Tibial nerve (tissue), 4 donors: ENCODE measurements around the gene SPINK6. TPM values are rescaled to one million over a fixed set of nuclear protein-coding genes. Genes with fewer than 3 reads are reported as not detected.

ENCODE experiments used
- DNase-seq, 2 donors: peaks; one replicate each; pipeline ENCODE4 v3.0.0-alpha.2; 2019; ENCODE audit warnings: low spot score in 2 of 2
- H3K27ac ChIP-seq, 4 donors: fragments of 200-600 bp; sonication (generic) in 3 of 4; one replicate each; pipeline ENCODE4 v1.5.1; 2017 to 2019; ENCODE audit warnings: mild to moderate bottlenecking in 1 of 4
- H3K27me3 ChIP-seq, 2 donors: fragments of 200-600 bp; sonication (generic) in 1 of 2; one replicate each; pipeline versions ENCODE4 v1.5.1 to v1.6.0; 2017 to 2019
- H3K36me3 ChIP-seq, 3 donors: fragments of 200-600 bp; sonication (generic); one replicate each; pipeline ENCODE4 v1.5.1; 2018 to 2019
- H3K4me1 ChIP-seq, 4 donors: fragments of 200-600 bp; sonication (generic) in 3 of 4; one replicate each; pipeline ENCODE4 v1.5.1; 2017 to 2019
- H3K4me3 ChIP-seq, 4 donors: fragments of 200-600 bp; sonication (generic) in 3 of 4; one replicate each; pipeline ENCODE4 v1.5.1; 2017 to 2019; ENCODE audit warnings: mild to moderate bottlenecking in 1 of 4, moderate library complexity in 1 of 4
- H3K9me3 ChIP-seq, 4 donors: fragments of 200-600 bp; sonication (generic) in 3 of 4; one replicate each; pipeline ENCODE4 v1.5.1; 2017 to 2019
- EP300 ChIP-seq, 2 donors: sonication (generic); formaldehyde crosslinking; IDR thresholded peaks; one replicate each; pipeline ENCODE4 v1.6.1; 2017; ENCODE audit warnings: antibody characterized with exemption in 2 of 2, mild to moderate bottlenecking in 1 of 2
- POLR2A ChIP-seq, 2 donors: fragments of 450-650 bp; IDR thresholded peaks; one replicate each; pipeline ENCODE4 v1.6.1; 2017; ENCODE audit warnings: antibody characterized with exemption in 2 of 2, mild to moderate bottlenecking in 2 of 2, moderate library complexity in 2 of 2
- WGBS, 2 donors: methylation state at CpG; one replicate each; pipeline ENCODE4 v1.1.5; 2018; 5-methylcytosine and 5-hydroxymethylcytosine counted together
- total RNA-seq, 4 donors: library from RNA; depleted of rRNA; stranded (reverse); fragments of >200 nt; gene quantifications; one replicate each; pipeline ENCODE4 v1.1.0, GENCODE V29; 2016
- TF ChIP-seq, protein P1 (sequence below), 5 experiments: fragments of 200-600 bp in 3 of 5; fragments of 450-650 bp in 2 of 5; sonication (generic) in 3 of 5; IDR thresholded peaks; one replicate each; pipeline ENCODE4 v1.5.1; 2016 to 2019; ENCODE audit warnings: antibody characterized with exemption in 5 of 5, mild to moderate bottlenecking in 3 of 5, moderate library complexity in 2 of 5

The SPINK6 gene
- total RNA-seq, 4 donors from 2014 or later: not detected

DNA sequence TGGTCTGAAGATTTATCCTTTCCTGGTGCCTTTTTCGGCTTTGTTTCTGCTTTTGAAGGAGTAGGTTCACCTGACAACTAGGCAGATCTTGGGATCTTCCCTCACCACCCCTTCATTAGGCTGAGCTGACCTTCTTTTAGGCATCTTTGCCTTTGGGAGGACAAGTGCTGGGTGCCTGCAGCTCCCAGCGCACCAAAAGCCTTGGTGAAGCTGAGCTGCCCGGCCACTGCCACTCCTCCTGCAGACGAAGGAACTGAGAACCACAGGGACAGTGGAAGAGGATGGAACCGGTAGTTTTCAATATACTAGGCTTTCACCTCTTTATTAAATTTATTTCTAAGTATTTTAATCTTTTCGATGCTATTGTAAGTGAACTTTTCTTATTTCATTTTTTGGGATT lies 18.7 kb downstream of the SPINK6 start:
- no peak for TF ChIP-seq EP300 (IDR thresholded peaks at IDR 0.05)
- no peak for TF ChIP-seq POLR2A (IDR thresholded peaks at IDR 0.05)
- TF ChIP-seq, protein P1, sequence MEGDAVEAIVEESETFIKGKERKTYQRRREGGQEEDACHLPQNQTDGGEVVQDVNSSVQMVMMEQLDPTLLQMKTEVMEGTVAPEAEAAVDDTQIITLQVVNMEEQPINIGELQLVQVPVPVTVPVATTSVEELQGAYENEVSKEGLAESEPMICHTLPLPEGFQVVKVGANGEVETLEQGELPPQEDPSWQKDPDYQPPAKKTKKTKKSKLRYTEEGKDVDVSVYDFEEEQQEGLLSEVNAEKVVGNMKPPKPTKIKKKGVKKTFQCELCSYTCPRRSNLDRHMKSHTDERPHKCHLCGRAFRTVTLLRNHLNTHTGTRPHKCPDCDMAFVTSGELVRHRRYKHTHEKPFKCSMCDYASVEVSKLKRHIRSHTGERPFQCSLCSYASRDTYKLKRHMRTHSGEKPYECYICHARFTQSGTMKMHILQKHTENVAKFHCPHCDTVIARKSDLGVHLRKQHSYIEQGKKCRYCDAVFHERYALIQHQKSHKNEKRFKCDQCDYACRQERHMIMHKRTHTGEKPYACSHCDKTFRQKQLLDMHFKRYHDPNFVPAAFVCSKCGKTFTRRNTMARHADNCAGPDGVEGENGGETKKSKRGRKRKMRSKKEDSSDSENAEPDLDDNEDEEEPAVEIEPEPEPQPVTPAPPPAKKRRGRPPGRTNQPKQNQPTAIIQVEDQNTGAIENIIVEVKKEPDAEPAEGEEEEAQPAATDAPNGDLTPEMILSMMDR (IDR thresholded peaks at IDR 0.05): no peak

DNA sequence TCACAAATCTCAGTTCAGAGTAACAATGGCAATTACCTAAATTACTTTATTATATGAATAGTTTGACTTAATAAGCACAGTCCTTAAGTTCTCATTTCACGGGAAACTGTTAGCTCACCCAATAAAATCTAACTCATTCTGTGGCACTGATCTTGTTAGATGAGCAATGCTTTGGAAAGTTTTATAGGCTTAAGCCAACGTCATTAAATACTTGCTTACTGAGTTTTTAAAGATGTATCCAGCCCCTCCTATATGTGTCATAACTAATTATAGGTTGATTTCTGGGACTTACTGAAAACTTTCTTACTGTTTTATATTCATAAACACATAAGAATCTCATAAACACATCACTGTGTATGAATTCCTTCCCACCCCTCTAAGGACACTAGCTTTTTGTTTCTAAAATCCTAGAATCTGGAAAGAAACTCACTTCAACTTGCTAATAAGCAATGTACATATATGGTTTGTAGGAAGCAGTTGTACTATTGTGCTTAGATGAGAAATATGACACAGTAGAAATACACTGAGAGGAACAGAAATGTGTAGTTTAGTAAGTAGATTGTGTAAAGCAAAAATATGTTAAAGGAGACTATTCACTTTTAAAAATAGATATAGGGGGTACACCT lies 21.4 kb downstream of the SPINK6 start:
- no peak for DNase-seq
- no peak overlapping the region for H3K4me3 ChIP-seq
- TF ChIP-seq EP300 (IDR thresholded peaks at IDR 0.05): no peak
- TF ChIP-seq POLR2A (IDR thresholded peaks at IDR 0.05): no peak
- TF ChIP-seq, protein P1 (IDR thresholded peaks at IDR 0.05): no peak
- no peaks in the 10 kb centered on the region for H3K27me3 ChIP-seq
- no peaks in the 10 kb centered on the region for H3K9me3 ChIP-seq
- H3K27ac ChIP-seq: no peak overlapping the region
- no peaks in the 10 kb centered on the region for H3K4me1 ChIP-seq
- no peaks in the 10 kb centered on the region for H3K36me3 ChIP-seq
- 32 to 40% methylated on average over 2 of the region's 2 CpGs for WGBS, 2 donors

More for the DNA sequence above, 18.7 kb downstream of the SPINK6 start:
- no peak for DNase-seq
- H3K9me3 ChIP-seq: no peaks in the 10 kb centered on the region
- no peak overlapping the region for H3K4me3 ChIP-seq
- H3K27me3 ChIP-seq: no peaks in the 10 kb centered on the region
- 80 to 84% methylated on average over 6 of the region's 6 CpGs for WGBS, 2 donors
- H3K4me1 ChIP-seq: no peaks in the 10 kb centered on the region
- no peak overlapping the region for H3K27ac ChIP-seq
- no peaks in the 10 kb centered on the region for H3K36me3 ChIP-seq

DNA sequence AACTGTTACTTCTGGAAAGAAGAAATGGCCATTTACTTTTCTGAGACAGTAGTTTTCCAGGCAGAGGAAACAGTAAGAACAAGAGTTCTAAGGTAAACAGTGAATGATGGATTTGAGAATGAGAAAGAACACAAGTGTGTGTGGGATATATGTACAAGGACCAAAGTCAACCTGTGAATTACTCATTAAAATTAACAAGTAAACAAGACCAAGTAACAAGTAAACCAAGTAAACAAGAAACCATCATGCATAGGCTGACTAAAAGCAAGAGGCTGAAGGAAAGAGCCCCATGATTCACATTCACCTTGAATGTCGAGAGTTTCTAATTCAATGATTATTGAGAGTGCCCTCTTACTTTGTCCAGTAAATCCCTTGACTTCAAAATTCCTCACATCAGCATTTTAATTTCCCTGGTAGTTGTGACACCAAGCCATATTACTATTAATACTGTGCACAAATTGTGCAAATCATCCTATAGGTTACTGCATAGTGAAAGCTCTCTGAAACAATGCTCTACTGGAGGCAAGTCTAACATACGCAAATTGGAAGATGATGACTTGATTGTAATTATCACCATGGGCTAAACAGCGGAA lies 25.6 kb downstream of the SPINK6 start:
- DNase-seq: no peak
- TF ChIP-seq, protein P1 (IDR thresholded peaks at IDR 0.05): no peak
- TF ChIP-seq EP300 (IDR thresholded peaks at IDR 0.05) (no peak), POLR2A (IDR thresholded peaks at IDR 0.05) (no peak)
- WGBS, 2 donors: 89 to 91% methylated on average over 3 of the region's 3 CpGs

DNA sequence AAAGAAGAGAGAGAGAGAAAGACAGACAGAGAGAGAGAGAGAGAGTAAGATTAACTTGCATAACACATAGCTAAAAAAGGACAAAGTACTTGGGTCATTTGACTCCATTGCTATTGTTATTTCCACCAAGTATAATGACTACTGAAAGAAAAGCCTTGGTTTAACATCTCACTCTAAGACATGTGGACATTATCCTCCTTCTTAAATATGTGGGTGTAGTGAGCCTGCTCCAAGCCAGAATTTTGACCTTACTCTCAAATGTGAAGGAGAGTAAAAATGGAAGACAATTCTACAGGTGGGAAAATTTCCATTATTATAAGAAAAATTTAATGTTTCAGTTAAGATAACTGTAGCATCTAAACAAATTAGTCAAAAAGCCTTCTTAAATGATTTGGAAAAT lies 27.0 kb downstream of the SPINK6 start:
- H3K4me1 ChIP-seq: no peaks in the 10 kb centered on the region
- no peak overlapping the region for H3K27ac ChIP-seq
- no peak for DNase-seq
- H3K4me3 ChIP-seq: no peak overlapping the region
- TF ChIP-seq POLR2A (IDR thresholded peaks at IDR 0.05) (no peak), EP300 (IDR thresholded peaks at IDR 0.05) (no peak)
- TF ChIP-seq, protein P1 (IDR thresholded peaks at IDR 0.05): no peak
- no peaks in the 10 kb centered on the region for H3K36me3 ChIP-seq
- no peaks in the 10 kb centered on the region for H3K27me3 ChIP-seq
- no peaks in the 10 kb centered on the region for H3K9me3 ChIP-seq

More for the DNA sequence above, 25.6 kb downstream of the SPINK6 start:
- Histone ChIP-seq H3K9me3 (no peaks in the 10 kb centered on the region), H3K4me1 (no peaks in the 10 kb centered on the region), H3K4me3 (no peak overlapping the region), H3K27me3 (no peaks in the 10 kb centered on the region), H3K36me3 (no peaks in the 10 kb centered on the region), H3K27ac (no peak overlapping the region)

DNA sequence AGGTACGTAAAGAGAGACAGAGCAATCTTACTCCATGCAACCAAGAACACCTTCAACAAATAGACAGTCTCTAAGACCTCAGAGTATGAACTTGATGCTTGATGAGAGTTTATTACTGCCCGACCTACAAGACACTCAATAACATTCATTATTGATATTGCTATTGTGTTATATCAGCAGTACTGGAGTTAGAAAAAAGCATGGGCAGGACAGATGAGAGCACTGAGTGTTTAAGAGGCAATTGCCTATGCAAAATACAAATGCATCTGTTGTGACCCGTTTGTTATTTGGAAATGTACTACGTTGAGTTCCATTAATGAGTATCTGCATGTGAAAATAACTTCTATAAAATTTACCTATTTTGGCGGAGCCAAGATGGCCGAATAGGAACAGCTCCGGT lies 27.4 kb downstream of the SPINK6 start:
- Histone ChIP-seq H3K27me3 (no peaks in the 10 kb centered on the region), H3K4me1 (no peaks in the 10 kb centered on the region), H3K4me3 (no peak overlapping the region), H3K27ac (no peak overlapping the region), H3K9me3 (no peaks in the 10 kb centered on the region), H3K36me3 (no peaks in the 10 kb centered on the region)
- WGBS, 2 donors: 95% methylated on average over 7 of the region's 7 CpGs
- TF ChIP-seq, protein P1 (IDR thresholded peaks at IDR 0.05): no peak
- TF ChIP-seq POLR2A (IDR thresholded peaks at IDR 0.05) (no peak), EP300 (IDR thresholded peaks at IDR 0.05) (no peak)
- no peak for DNase-seq
